PC-3 (cell line): ENCODE data around the gene ZFYVE28.

Experiments
- CTCF ChIP-seq: fragments of 300-600 bp; sonication (generic); conservative IDR thresholded peaks from 2 replicates; pipeline ENCODE4 v1.5.1; 2017; ENCODE audit warnings: antibody characterized with exemption, low read depth, mild to moderate bottlenecking, low read length
- EZH2 ChIP-seq: fragments of 300-600 bp; sonication (generic); IDR thresholded peaks from one replicate; pipeline ENCODE4 v1.6.1; 2017; ENCODE audit warnings: antibody characterized with exemption, mild to moderate bottlenecking, low read length; ENCODE audit not compliant: unreplicated experiment

GRCh38 chr4:2451821-2452785 lies 33.7 kb upstream of the ZFYVE28 start:
- no peak for TF ChIP-seq CTCF
- no peak for TF ChIP-seq EZH2
